SK-N-MC (cell line): Measurements from ENCODE around the gene FDPS.

Source experiments
- DNase-seq: peaks from one replicate; pipeline ENCODE4 v3.0.0-alpha.2; 2011; ENCODE audit warnings: low read depth, low spot score
- H3K27ac ChIP-seq: fragments of 200-600 bp; sonication (generic); 2 replicates; pipeline ENCODE4 v1.5.1; 2016; ENCODE audit warnings: mixed run types
- H3K36me3 ChIP-seq: fragments of 200-600 bp; sonication (generic); 2 replicates; pipeline ENCODE4 v1.6.1; 2017; ENCODE audit warnings: antibody characterized with exemption, low read length, mixed read lengths; ENCODE audit not compliant: insufficient read depth
- H3K4me3 ChIP-seq: fragments of 200-600 bp; sonication (generic); 2 replicates; pipeline ENCODE4 v1.5.1; 2016
- H3K9ac ChIP-seq: fragments of 200-600 bp; sonication (generic); 2 replicates; pipeline ENCODE4 v1.8.0; 2017; ENCODE audit warnings: mixed run types, mixed read lengths; ENCODE audit not compliant: insufficient read length
- H3K9me3 ChIP-seq: fragments of 200-600 bp; sonication (generic); 2 replicates; pipeline ENCODE4 v1.6.1; 2017; ENCODE audit warnings: low read depth, mild to moderate bottlenecking, antibody characterized with exemption, low read length, moderate library complexity, mixed read lengths
- EZH2 ChIP-seq: fragments of 200-600 bp; sonication (generic); IDR thresholded peaks from one replicate; pipeline ENCODE4 v1.6.1; 2017; ENCODE audit warnings: antibody characterized with exemption
- FOXP2 ChIP-seq: optimal IDR thresholded peaks from 2 replicates; pipeline ENCODE3; 2011; ENCODE audit warnings: mild to moderate bottlenecking, moderate library complexity; ENCODE audit not compliant: insufficient read depth; ENCODE audit errors: extremely low read length, control extremely low read depth
- POLR2AphosphoS5 ChIP-seq: IDR thresholded peaks from 2 replicates; pipeline ENCODE4 v1.6.1; 2012; ENCODE audit warnings: mild to moderate bottlenecking, low read depth, low read length, borderline replicate concordance

Gene FDPS

GRCh38 chr1:155308493-155309422 lies at the start of gene FDPS:
FDPS (plus strand) TSS chr1:155308866; CDS start chr1:155309790, 924 bp downstream.
- Histone ChIP-seq H3K4me3 (peak within 1 kb of the TSS; percentile 84), H3K9ac (peak within 1 kb of the TSS; percentile 93), H3K9me3 (no peaks in the 10 kb centered on the region), H3K36me3 (peaks cover 35% of the 10 kb centered on the region), H3K27ac (peak within 1 kb of the TSS; percentile 97)
- TF ChIP-seq EZH2 (no peak), FOXP2 (peak; percentile 72), POLR2AphosphoS5 (peak; percentile 90)
- DNase-seq = peak; percentile 96

- TF ChIP-seq POLR2AphosphoS5 = no peak
- TF ChIP-seq EZH2 = no peak
- TF ChIP-seq FOXP2 = no peak
- DNase-seq = no peak
- Histone ChIP-seq H3K4me3 (no peak overlapping the region), H3K9me3 (no peaks in the 10 kb centered on the region), H3K36me3 (peaks cover 39% of the 10 kb centered on the region), H3K9ac (no peak overlapping the region), H3K27ac (no peak overlapping the region)
Observed at GRCh38 chr1:155260276-155260675, 48.4 kb upstream of the FDPS start.

GRCh38 chr1:155261493-155261851 lies 47.2 kb upstream of the FDPS start:
- Histone ChIP-seq H3K27ac (peak overlapping the region; percentile 33; the same call in 1 of the 2 replicates), H3K4me3 (peak overlapping the region; percentile 92), H3K9ac (peak overlapping the region; percentile 93), H3K36me3 (peaks cover 50% of the 10 kb centered on the region), H3K9me3 (no peaks in the 10 kb centered on the region)
- DNase-seq = no peak
- no peak for TF ChIP-seq EZH2
- TF ChIP-seq POLR2AphosphoS5 = no peak
- no peak for TF ChIP-seq FOXP2

DNA sequence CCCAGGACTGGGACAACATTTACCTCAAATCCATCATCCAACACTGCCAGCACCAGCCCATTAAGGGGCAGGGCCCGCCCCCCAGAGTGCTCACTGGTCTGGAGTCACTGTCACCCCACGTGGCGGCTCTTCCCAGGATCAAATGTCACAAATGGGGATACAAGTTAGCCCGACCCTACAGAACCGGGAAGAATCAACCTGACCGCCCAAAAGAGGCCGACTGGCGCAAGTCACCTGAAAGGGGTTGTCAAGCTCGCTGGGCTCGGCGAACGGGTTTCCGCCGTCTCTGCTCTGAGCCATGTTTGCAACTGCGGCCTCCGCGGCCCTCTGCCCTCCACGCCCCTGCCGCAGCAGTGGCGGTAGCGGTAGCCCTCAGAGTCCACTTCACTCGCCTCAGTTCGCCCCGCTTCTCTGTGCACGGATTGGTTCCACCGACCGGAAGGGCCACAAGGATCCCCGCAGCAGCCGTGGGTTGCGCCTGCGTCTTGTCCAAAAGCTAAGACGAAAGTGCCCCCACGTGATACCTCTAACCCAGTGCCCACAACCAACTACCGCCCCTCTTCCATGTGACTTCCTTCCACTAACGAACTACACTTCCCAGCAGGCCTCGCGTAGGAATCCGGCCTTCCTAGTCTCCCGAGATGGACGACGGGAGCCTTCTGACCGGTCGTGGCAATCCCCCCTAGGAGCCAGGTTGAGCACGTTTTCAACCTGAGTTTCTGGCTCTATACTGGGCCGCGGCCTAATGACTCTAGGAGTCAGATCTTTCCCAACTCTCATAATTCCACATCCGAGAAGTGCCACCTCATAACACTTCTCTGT lies 46.6 kb upstream of the FDPS start, which contains the start of gene SCAMP3:
Gene SCAMP3 (minus strand): TSS at position 509 of the 822 bp plus-strand sequence. CDS start 209 bp downstream, at position 300.
- DNase-seq = peak; percentile 81
- no peak for TF ChIP-seq EZH2
- peak; percentile 98 for TF ChIP-seq POLR2AphosphoS5
- no peak for TF ChIP-seq FOXP2
- peak within 1 kb of the TSS; percentile 92 for H3K4me3 ChIP-seq
- peaks cover 55% of the 10 kb centered on the region for H3K36me3 ChIP-seq
- peak within 1 kb of the TSS; percentile 93 for H3K9ac ChIP-seq
- no peaks in the 10 kb centered on the region for H3K9me3 ChIP-seq
- H3K27ac ChIP-seq = peak within 1 kb of the TSS; percentile 33; the same call in 1 of the 2 replicates

DNA sequence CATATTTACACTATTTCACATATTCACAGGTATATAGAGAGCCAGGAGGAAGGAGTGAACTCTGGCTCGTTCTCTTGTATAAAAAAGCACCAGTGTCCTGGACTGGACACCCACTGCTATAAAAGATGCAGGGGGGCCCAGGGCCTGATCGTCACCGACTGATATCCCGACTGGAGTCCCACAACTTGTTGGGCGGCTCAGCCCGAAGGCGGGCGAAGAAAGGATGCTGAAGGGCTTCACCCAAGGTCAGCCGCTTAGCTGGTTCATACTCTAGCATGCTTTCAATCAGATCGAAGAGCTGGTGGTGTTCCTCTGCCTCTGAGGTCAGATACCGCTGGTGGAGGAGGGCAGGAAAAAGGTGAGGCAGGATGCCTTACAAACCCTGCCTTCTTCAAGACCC lies 45.6 kb upstream of the FDPS start:
- H3K9ac ChIP-seq = no peak overlapping the region

DNA sequence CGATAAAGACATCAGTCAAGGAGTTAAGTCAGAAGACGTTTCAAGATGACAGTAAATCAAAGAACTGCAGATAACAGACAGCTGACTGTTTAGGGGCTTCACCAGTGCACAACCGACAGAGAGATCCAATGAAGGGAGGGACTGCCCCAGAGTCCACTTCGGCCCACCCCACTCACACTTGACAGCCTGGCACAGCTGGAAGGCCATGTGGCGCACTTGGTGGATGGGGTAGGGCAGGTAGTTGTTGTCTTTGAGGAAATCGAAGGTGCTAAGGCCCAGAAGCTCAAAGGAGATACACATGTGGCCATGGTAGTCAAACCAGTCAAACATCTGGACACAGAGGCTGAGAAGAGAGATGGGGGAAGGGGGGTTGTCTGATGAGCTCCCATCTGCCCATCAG lies 42.1 kb upstream of the FDPS start:
- Histone ChIP-seq H3K9ac (no peak overlapping the region), H3K4me3 (no peak overlapping the region), H3K9me3 (no peaks in the 10 kb centered on the region), H3K27ac (no peak overlapping the region), H3K36me3 (peaks cover 80% of the 10 kb centered on the region)
- TF ChIP-seq FOXP2 = no peak
- TF ChIP-seq EZH2 = no peak
- TF ChIP-seq POLR2AphosphoS5 = no peak
- no peak for DNase-seq

More for the DNA sequence above, 45.6 kb upstream of the FDPS start:
- peak overlapping the region; percentile 67; the same call in 1 of the 2 replicates for H3K27ac ChIP-seq
- TF ChIP-seq EZH2 (no peak), FOXP2 (no peak), POLR2AphosphoS5 (no peak)
- H3K4me3 ChIP-seq = no peak overlapping the region
- peaks cover 61% of the 10 kb centered on the region for H3K36me3 ChIP-seq
- H3K9me3 ChIP-seq = no peaks in the 10 kb centered on the region
- no peak for DNase-seq

DNA sequence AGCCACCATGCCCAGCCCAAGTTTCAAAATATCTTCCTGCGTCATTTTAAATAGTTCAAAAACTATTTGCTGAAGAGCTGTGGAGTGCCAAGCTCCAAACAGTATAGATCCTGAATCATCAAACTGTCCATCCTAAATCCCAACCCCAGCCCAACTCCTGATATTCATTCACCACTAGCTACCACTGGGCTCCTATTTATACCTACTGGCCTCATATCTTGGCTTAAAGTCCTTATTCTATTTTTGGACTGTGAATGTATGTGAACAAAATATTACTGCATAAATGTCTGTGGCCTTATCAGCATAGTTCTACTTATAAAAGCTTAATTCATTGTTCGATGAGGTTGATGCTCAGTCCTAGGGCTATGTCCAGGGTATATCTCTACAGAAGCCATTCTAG lies 41.3 kb upstream of the FDPS start:
- H3K9ac ChIP-seq = no peak overlapping the region
- H3K9me3 ChIP-seq = no peaks in the 10 kb centered on the region
- H3K36me3 ChIP-seq = peaks cover 83% of the 10 kb centered on the region
- TF ChIP-seq FOXP2 = no peak
- no peak for TF ChIP-seq EZH2
- no peak for TF ChIP-seq POLR2AphosphoS5
- no peak for DNase-seq
- no peak overlapping the region for H3K27ac ChIP-seq
- H3K4me3 ChIP-seq = no peak overlapping the region

DNA sequence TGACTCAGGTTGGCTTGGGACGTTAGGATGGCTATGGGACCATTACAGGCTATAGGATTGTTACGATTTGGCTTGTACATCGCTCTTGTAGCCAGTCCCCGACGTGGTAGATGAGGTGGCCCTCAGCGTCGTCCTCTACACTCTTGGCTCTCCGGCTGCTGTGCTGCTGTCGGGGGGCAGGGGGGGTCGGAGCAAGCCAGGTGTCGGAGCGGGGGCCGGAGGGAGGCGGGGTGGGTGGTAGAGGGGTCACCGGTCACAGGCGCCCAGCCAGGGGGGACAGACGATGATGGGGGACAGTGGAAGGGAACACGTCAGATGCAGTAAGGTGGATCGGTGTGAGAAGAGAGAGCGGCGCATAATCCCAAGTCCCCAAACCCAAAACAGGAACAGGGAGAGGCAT lies 40.0 kb upstream of the FDPS start:
- no peak for TF ChIP-seq POLR2AphosphoS5
- TF ChIP-seq EZH2 = no peak
- no peak for TF ChIP-seq FOXP2
- H3K4me3 ChIP-seq = no peak overlapping the region
- no peak overlapping the region for H3K9ac ChIP-seq
- no peak for DNase-seq
- H3K27ac ChIP-seq = no peak overlapping the region
- no peaks in the 10 kb centered on the region for H3K9me3 ChIP-seq
- peaks cover 73% of the 10 kb centered on the region for H3K36me3 ChIP-seq
